DND-41 (cell line): ENCODE results near the gene MAP2K2.
"Not testable (repeated sequence)": the region's sequence is repeated elsewhere in the genome, so short reads cannot be mapped to it uniquely, and the experiment has no call there.

ENCODE experiments used
- CTCF ChIP-seq: IDR thresholded peaks from 2 replicates; pipeline ENCODE4 v1.5.1; 2012; ENCODE audit warnings: borderline replicate concordance, low read length, moderate library complexity, mild to moderate bottlenecking; ENCODE audit not compliant: poor library complexity, severe bottlenecking; ENCODE audit errors: extremely low read depth
- EZH2 ChIP-seq: IDR thresholded peaks from 3 replicates; pipeline ENCODE4 v1.6.1; 2012; ENCODE audit warnings: borderline replicate concordance, low read depth, mild to moderate bottlenecking, moderate library complexity, low read length, inconsistent platforms; ENCODE audit not compliant: severe bottlenecking

- TF ChIP-seq EZH2, CTCF: not testable (repeated sequence)
These were observed 11.5 kb upstream of the MAP2K2 start for GRCh38 chr19:4135386-4135785.
